SKM-1 treated with dmso at 0.1 percent for 144 hours (cell line): ENCODE measurements around the gene ALPI.
"Not testable (repeated sequence)": the region's sequence is repeated elsewhere in the genome, so short reads cannot be mapped to it uniquely, and the experiment has no call there.

Source experiments
- DNase-seq: peaks from one replicate; lab custom pipeline; 2025; ENCODE audit not compliant: unreplicated experiment; lab: John Stamatoyannopoulos, UW

Gene ALPI

DNA sequence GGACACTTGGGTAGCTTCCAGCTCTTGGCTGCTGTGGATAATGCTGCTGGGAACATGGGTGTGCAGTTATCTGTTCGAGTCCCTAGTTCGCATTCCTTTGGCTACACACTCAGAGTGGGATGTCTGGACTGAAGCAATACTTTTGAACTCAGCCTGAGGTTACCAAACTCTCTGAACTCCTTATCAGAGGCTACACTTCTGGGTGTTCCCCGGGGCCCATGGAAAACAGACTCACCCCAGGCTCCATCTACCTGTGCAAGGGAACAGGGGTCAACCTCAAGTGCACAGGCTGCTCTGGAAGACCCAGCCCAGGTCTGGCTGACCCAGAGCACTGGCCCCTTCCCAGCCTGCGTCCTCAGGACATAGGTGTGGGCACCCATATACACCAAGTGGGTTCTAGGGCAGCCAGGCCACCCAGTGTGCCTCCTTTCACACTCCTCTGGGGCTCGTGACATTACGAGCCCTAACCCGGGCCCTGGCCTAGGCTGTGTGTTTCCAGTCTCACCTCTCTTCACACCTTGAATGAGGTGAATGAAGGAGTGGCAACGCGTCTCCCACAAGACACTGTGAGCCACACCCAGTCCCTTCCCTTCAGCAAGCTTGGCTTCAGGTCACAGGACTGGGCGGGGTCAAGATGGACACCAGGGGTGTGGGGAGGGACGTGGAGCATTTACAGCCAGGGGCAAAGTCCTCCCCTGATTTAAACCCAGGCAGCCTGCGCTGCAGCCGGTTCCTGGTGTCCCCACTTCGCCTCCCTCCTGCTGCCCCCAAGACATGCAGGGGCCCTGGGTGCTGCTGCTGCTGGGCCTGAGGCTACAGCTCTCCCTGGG is at the start of gene ALPI:
Gene ALPI, plus strand, starts transcription at position 728 of the 830 bp plus-strand sequence. Its CDS starts 47 bp downstream, at position 775.
- DNase-seq = no peak

DNA sequence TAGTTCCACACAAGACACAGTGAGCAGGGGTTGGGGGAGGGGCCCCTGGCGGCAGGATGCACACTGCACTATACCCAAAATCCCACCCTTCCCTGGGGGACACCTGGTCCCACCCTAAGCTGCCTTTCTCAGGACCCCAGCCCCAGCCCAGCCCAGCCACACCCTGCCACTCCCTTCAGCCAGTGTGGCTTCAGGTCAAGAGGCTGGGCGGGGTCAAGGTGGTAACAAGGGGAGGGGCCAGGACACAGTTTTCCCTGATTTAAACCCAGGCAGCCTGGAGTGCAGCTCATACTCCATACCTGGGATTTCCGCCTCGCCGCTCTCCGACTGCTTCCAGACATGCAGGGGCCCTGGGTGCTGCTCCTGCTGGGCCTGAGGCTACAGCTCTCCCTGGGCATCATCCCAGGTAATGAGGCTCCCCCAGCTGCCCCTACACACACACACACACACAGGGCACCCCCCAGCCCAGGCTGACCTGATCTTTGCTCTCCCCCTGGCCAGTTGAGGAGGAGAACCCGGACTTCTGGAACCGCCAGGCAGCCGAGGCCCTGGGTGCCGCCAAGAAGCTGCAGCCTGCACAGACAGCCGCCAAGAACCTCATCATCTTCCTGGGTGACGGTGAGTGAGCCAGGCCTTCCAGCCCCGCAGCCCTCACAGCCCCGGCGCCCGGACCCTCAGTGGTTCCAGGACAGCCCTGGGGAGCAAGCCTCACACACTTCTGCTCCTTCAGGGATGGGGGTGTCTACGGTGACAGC is 49.2 kb upstream of the ALPI start, which contains the start of gene ALPG:
Gene ALPG, plus strand, starts transcription at position 289 of the 755 bp plus-strand sequence. Its CDS starts 51 bp downstream, at position 340.
- no peak for DNase-seq

DNA sequence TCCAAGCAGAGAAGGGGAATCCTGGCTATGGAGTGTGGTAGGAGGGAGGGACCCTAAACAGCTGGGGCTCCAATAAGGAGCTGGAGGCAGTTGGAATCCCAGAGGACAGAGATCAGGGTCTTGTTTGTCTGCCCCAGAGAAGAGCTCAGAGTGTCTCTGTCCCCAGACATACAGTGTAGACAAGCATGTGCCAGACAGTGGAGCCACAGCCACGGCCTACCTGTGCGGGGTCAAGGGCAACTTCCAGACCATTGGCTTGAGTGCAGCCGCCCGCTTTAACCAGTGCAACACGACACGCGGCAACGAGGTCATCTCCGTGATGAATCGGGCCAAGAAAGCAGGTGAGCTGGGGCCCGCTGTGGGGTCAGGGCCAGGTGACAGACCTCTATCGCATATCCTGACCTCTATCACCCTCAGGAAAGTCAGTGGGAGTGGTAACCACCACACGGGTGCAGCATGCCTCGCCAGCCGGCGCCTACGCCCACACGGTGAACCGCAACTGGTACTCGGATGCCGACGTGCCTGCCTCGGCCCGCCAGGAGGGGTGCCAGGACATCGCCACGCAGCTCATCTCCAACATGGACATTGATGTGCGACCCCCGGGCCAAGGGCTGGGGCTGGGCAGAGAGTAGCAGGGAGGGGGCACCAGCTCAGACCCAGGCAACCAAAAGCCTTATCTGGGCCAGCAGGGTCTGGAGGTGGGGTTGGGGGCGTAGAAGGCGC is 48.4 kb upstream of the ALPI start:
- not testable (repeated sequence) for DNase-seq

DNA sequence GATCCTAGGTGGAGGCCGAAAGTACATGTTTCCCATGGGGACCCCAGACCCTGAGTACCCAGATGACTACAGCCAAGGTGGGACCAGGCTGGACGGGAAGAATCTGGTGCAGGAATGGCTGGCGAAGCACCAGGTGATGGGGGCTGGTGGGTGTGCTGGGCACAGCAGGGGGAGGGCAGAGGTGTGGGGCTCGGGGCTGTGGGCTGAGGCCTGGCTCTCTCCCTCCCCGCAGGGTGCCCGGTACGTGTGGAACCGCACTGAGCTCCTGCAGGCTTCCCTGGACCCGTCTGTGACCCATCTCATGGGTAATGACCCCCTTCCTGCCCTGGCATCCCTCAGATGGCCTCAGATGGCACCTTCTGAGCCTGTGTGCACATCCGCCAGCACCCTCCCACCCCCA is 47.7 kb upstream of the ALPI start:
- not testable (repeated sequence) for DNase-seq

DNA sequence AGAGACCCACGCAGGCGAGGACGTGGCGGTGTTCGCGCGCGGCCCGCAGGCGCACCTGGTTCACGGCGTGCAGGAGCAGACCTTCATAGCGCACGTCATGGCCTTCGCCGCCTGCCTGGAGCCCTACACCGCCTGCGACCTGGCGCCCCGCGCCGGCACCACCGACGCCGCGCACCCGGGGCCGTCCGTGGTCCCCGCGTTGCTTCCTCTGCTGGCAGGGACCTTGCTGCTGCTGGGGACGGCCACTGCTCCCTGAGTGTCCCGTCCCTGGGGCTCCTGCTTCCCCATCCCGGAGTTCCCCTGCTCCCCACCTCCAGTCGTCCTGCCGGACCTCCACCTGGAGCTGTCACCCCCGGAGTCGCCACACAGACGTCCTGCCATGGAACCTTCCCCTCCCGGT is 46.3 kb upstream of the ALPI start:
- not testable (repeated sequence) for DNase-seq

DNA sequence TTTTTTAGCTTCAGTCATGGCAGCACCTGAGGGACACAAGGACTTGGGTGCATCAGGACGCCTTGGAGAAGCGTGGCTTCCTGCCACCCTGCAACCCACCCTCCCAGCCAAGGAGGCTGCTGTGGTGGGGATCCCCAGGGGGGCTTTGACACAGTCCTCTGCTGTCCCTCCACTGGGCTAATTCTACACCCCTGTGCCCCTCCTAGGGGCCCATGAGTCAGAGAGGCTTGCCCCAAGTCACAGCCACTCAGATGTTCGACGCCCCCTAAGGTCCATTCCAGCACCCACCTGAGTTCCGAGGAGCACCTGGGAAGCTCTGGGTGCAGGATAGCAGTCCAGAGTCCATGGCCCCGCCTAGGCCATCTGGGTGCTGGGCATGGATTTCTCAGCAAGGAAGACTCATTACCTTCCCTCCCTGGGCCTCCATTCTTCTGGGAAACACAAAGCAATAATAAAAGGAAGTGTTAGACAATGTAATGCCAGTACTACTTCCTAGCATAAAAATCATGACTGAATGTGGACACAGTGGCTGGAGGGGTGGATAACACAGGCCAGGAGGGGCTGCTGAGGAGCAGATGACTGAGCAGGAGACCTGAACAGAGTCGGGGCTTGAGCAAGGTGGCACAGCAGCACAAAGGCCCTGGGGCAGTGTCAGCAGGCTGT is 45.6 kb upstream of the ALPI start:
- no peak for DNase-seq

DNA sequence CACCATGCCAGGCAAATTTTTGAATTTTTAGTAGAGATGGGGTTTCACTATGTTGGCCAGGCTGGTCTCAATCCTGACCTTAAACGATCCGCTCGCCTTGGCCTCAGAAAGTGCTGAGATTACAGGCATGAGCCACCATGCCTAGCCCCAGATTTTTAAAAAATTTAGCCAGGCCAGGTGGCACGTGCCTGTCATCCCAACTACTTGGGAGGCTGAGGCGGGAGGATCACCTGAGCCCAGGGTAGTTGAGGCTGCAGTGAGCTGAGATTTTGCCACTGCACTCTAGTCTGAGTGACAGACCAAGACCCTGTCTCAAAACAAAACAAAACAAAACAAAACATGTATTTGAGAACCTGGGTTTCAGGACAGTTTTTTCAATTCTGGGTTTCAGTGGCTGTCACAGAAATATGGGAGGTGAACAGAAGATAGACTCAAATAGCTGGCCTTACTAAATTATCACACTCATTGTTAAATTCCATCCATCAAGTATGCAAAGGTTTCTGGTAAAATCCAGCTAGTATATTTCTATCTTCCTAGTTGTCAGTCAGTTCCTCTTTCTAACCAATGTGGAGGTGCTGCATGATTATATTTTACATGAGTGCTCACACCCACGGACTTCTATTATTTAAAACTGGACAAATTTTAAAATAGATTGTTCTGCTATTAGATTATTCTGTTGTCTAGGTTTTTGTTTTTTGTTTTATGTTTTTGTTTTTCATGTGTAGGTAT is 43.9 kb upstream of the ALPI start:
- DNase-seq = no peak

DNA sequence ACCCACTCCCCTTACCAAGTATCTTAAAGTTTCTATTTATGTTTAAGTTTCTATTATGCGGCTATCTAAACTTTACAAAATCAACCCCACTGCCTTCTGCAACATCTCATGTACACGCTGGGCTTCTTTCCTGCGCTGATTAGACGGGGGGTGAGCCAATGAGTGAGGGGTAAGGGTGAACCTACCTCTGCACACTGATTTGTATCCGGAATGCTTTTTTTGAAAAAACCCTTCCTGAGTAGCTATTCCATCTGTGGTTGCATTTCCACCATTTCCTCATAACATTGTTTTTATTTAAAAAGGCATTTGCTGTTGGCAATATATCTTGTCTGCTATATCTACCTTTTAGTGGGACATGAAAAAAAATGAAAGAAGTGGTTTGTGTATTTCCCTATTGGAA is 43.0 kb upstream of the ALPI start:
- no peak for DNase-seq

DNA sequence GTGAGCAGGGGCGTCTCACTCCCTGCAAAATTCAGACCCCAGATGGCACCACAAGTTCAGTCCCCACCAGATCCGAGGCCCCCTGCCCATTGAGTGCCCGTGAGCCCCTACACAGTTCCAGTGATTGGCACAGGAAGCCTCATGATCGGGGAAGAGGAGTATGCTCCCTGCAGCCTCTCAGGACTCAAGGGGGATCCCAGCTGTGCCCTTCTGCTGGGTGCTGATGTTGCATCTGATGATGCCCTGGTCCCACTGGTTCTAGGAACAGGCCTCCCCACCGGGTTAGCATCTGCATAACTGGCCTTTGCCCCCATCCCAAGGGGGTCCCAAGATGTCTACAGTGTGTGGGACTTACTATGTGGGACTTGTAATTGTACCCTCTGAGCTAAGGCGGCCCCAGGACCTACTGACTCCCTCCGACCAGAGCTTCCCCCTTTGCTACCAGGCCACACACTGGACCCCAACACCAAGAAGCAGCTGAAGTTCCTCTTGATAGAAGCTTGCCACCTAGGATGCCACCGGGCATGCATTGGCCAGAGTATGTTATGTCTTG is 40.7 kb upstream of the ALPI start:
- no peak for DNase-seq

DNA sequence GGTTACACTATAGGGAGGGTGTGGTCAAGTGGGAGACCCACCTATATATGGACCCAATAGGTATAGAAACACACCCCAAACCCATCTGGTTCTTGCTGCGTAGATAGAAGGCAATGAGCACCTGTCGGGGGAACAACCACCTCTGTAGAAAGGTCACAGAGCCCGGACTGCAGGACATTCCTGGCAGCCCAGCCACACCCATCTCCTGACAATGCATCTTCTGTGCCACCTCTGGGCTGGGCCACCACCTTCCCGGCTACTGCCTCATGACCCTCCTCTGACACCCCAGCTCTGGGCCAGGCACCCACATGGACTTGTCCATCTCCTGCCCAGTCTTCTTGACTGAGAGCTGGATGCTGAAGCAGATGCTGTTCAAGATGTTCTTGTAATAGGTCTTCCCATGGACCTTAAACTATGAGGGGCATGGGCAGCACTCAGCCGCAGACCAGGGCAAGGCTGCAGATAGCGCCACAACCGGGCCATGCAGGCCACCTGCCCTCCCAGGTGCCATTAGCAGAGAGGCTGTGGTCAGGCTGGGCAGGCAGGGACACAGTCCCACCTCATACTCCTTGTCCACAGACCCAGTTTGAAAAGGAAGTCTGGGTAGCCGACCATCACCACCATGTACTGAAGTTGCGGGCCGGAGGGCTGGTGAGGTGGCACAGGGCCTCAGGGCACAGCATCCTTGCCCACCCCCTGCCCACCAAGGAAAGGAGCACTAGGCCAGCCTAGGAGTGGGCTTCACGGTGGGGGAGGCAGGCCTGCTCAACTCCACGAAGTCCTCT is 40.0 kb upstream of the ALPI start:
- no peak for DNase-seq

DNA sequence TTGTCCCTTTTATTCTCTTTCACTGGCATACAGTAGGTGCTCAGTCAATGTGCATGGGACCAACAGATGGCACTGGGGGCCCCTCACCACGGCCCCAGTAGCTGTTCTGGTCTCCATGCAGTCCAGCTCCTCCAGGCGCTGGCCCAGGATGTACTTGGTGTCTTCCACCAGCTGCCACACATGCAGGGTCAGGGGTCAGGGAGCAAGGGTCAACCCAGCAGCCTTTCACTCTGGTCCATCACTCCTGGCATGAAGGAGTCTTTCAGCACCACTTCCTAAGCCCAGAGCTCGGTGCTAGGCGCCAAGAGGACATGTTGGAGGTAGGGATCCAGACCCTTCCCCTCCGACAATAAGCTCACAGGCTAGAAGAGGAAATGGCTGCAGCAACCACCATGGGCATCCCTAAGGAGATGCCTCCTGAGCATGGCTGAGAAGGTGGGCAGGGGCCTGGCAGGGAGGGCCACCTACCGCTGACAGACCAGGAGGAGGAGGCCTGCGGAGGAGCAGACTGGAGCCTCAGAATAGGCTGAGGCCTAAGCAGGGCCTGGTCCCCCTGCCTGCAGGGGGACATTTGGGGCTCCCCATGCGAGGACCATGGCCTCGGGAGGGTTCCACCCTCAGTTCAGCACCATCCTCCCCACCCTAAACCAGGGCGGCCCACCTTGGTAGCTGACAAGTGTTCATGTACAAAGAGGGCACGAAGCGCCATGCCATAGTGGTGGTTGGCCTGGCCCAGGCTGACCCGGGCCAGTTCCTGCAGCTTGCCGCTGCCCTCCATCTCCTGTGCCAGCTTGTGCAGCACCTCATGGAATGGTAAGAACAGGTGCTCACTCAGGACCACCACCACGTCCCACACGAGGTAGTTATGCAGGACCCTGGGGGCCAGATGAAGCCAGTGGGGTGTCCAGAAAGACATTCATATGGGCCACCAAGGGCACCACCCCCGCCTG is 39.2 kb upstream of the ALPI start:
- DNase-seq = no peak

DNA sequence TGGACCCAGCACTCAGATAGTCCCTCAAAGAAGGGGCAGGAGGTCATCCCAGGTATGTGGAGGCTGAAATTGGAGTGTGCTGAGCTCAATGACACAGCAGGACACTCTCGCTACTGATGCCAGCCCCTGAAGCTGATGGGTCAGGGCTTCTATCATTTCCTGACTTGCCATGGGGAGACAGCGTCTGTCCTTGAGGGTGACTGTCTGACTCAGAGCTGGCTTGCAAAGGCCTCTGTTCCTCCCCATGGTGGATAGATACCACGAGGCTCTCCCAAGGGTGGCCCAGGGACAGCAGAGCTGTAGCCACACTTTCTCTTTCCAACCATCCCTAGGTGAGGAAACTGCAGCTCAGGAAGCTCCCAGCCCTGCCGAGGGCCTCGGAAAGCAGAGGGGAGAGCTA is 38.5 kb upstream of the ALPI start:
- no peak for DNase-seq

DNA sequence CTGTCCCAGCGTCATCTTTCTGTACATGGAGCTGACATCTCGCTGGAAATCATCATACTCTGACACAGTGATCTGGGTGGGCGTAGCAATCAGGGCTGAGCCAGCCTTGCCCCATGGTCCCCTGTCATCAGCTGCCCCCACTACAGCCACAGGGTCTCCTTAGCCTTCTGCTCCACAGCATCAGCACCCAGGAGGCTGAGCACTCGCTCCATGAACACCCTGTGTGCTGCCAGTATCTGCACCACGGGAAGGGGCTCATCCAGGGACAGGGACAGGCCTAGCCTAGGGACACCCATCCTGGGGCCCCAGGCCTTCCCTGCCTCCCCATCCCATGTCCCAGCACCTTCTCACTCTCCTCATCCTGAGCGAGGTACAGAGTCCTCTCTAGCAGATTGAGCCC is 37.9 kb upstream of the ALPI start:
- no peak for DNase-seq

DNA sequence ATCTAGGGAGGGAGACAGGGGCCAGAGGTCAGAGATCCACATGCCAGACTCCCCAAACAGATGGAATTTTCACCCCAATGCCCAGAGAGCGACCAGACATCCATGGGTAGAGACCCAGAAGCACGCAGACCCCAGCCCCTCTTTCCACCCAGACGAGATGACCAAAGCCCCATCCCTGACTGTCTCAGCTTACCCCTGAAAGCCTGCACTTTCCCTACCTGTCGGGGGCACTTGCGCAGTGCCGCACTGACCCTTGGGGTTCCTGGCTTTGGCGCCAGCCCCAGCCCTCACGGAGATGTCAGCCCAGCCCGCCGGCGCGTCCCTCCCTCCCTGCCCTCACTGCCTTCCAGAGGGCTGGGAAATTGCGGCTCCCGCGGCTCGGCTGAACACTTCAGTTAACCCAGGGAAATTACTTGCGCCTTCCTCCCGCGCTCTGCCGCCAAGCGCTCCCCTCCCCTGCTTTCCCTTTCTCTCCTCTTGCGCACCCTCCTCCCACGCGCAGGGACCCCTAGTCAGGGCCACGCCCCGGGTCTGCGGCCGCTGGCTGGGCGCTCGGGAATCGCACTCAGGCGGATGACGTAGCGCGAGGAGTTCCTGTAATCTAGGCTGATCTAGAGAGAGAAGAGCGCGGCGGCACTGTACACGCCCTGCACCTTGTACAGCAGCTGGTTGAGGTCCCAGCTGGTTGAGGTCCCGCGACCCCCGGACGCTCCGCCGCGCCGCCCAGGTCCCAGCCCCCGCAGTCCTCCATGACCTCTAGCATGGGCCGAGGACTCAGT is 37.3 kb upstream of the ALPI start:
- DNase-seq = no peak

DNA sequence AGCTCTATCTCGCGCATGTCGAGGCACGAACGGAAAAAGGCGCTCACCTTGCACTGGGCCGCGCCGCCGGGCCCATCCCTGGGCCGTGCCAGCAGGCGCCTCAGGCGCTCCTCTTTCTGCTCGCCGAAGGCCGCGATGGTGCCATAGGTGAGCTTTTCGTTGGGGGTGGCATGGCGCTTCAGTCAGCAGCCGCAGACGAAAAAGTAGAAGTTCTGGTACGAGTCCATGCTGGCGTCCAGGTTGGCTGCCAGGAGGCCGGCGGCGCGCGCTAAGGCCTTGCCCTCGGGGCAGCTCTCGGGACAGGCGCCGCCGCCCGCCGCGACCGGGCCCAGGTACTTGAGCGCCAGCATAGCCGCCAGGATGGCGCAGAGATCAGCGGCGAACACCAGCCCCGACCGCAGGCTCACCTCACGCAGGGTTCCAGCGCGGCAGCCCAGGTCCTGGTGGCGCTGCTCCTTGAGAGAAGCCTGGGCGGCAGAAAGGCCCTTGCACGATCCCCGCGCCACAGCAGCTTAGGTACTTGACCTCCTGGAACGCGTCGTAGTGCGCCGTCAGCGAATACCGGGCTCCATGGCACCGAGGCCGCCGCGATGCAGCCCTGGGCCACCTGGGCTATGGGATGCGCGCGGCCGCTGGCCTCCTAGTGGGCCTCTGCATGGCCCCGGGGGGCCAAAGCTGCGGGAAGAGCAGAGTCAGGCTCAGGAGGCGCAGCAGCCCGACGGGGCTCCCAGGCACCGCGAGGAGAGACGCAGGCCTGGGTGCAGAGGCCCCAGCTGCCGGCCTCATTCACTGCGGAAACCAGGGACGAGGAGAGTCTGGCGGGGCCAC is 36.5 kb upstream of the ALPI start:
- no peak for DNase-seq

DNA sequence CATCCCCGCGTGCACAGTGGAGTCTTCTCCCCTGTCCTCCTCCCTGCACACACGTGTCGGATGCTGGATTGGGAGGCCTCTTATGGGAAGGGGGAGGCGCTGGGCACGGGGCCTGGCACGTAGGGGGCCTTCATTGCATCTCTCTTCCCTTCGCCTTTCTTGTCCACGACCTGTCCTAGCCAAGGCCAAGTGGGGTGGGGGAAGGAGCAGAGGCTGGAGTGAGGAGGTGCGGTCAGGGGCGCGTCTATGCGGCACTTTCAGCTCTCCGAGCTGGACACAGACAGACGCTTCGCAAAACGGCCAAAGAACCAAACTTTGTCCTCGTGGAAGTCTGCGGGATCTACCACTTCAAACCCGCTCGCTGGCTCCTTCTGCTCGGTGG is 35.9 kb upstream of the ALPI start:
- no peak for DNase-seq
